Ramos (cell line): ENCODE data around the gene NDUFS8.

Experiments
- in situ Hi-C: fragments of 300-500 bp; cut with MboI; formaldehyde crosslinking; loops from one replicate; pipeline ENCODE4 v1.14.3; 2022; ENCODE audit warnings: low sequenced_read_pairs; ENCODE audit not compliant: unreplicated experiment

The NDUFS8 gene

GRCh38 chr11:68014157-68014946 is 16.1 kb upstream of the NDUFS8 start:
- in situ Hi-C loops, result loop anchor here (5.0 kb wide), 1 partner anchor 193 kb away; no protein-coding TSS in a partner anchor

- in situ Hi-C loops, result loop anchor here (5.0 kb wide), 1 partner anchor 192 kb away; no protein-coding TSS in a partner anchor
These were observed 15.5 kb upstream of the NDUFS8 start for GRCh38 chr11:68014947-68015447.

GRCh38 chr11:68015467-68015866 is 15.0 kb upstream of the NDUFS8 start:
- in situ Hi-C loops, result no loop called here

GRCh38 chr11:68016161-68016903 is 14.1 kb upstream of the NDUFS8 start:
- in situ Hi-C loops, result no loop called here

GRCh38 chr11:68016904-68017817 is 13.3 kb upstream of the NDUFS8 start:
- in situ Hi-C loops, result no loop called here

GRCh38 chr11:68017980-68018729 is 12.3 kb upstream of the NDUFS8 start:
- in situ Hi-C loops, result no loop called here

- in situ Hi-C loops, result no loop called here
These were observed 11.7 kb upstream of the NDUFS8 start for GRCh38 chr11:68018730-68019190.

GRCh38 chr11:68019486-68019885 is 11.0 kb upstream of the NDUFS8 start:
- in situ Hi-C loops, result no loop called here

- in situ Hi-C loops, result no loop called here
These were observed 9.9 kb upstream of the NDUFS8 start for GRCh38 chr11:68020575-68020974.

GRCh38 chr11:68021167-68021787 is 9.2 kb upstream of the NDUFS8 start:
- in situ Hi-C loops, result no loop called here

DNA sequence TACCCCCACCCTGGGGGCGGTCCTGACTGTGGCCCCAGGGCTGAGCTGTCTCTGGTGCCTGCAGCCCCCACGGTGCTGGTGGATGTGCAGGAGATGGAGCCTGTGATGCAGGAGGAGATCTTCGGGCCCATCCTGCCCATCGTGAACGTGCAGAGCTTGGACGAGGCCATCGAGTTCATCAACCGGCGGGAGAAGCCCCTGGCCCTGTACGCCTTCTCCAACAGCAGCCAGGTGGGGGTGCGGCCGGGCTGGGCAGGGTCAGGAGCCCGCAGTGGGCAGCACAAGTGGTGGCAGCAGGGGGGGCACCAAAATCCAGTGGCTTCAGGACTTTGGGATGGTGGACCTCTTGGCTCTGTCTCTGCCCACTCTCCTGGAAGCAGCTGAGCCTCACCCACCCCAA is 8.0 kb upstream of the NDUFS8 start:
- in situ Hi-C loops, result no loop called here

- in situ Hi-C loops, result no loop called here
These were observed 6.0 kb upstream of the NDUFS8 start for GRCh38 chr11:68024508-68024907.

DNA sequence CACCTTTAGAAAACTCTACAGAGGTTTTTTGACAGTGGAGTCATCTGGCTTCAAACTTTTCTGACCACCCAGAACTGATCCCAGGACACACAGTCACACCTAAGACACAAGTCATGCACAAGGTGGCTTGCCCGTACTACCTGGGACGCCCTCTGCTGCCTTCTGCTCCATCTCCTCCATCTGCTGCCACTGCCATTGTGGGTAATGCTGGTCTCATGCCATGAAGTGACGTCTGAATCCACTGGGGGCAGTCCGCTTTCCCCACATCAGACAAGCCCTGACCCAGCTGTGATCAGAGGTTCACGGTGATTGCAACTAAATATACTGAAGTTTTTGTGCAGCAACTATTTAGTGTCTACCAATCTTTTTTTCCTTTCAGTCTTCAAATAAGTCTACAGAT is 5.4 kb upstream of the NDUFS8 start:
- in situ Hi-C loops, result no loop called here

- in situ Hi-C loops, result no loop called here
These were observed 3.9 kb upstream of the NDUFS8 start for GRCh38 chr11:68026391-68027105.

- in situ Hi-C loops, result no loop called here
These were observed 2.8 kb upstream of the NDUFS8 start for GRCh38 chr11:68027667-68028066.

DNA sequence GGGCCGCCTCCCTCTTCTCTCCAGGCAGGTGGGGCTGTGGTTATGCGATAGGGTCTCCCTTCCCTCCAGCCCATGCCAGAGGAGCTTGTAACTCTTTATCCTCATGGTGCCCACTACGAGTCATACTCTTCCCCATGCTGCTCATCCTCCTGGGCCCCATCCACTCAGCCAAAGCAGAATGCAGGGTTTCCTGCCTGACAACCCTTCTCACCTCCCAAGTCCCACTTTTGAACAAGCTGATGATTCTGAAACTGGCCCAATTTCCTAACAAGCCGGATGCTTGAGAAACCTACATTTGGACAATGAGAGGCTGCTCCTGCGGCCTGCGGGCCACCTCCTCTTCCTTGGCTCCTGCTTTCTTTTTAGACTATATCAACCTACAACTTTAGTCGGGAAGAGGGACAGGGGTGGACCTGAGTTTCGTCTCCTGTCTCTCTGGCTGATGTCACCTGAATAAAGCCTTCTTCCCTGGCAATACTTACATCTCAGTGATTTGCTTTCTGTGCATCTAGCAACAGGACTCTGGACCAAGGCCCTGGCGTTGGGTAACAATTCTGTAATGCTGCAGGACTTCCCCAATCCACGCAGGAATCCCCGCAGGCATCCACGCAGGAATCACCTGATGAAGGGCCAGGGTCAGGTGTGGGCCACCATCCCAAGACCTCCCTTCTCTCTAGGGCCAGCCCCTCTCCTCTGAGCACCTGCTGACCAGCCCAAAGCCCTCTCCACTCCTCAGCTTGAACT is 1.5 kb upstream of the NDUFS8 start:
- in situ Hi-C loops, result no loop called here

DNA sequence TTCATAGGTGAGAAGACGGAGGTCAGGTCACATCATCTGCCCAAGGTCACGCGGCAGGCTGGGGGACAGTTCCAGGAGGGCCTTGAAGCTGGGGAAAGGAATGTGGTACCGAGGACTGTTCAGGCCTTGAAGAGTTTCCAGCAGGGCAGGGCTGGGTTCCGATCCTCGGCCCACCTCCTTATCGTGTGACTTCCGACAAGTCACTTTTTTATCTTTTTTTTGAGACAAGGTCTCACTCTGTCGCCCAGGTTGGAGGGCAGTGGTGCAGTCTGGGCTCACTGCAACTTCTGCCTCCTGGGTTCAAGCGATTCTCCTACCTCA is 623 bp downstream of the NDUFS8 start:
- in situ Hi-C loops, result no loop called here

GRCh38 chr11:68032003-68032402 is 1.5 kb downstream of the NDUFS8 start:
- in situ Hi-C loops, result no loop called here
